Vagina (tissue), 2 donors: ENCODE results near the gene GLB1L2. TPM values are rescaled to one million over a fixed set of nuclear protein-coding genes. Genes with fewer than 3 reads are reported as not detected.

ENCODE experiments used
- DNase-seq, 2 donors: peaks; one replicate each; pipeline ENCODE4 v3.0.0-alpha.2; 2017; ENCODE audit errors: extremely low spot score in 2 of 2
- H3K27ac ChIP-seq: fragments of 200-600 bp; sonication (generic); one replicate; pipeline ENCODE4 v1.5.1; 2019
- H3K27me3 ChIP-seq: fragments of 200-600 bp; sonication (generic); one replicate; pipeline ENCODE4 v1.5.1; 2019
- H3K36me3 ChIP-seq, 2 donors: fragments of 200-600 bp; sonication (generic); one replicate each; pipeline ENCODE4 v1.5.1; 2017 to 2019
- H3K4me1 ChIP-seq: fragments of 200-600 bp; sonication (generic); one replicate; pipeline ENCODE4 v1.5.1; 2019
- H3K4me3 ChIP-seq, 2 donors: fragments of 200-600 bp; sonication (generic); 1 replicate in 1 of 2; 2 replicates in 1 of 2; pipeline ENCODE4 v1.5.1; 2016 to 2019
- H3K9me3 ChIP-seq: fragments of 200-600 bp; sonication (generic); one replicate; pipeline ENCODE4 v1.5.1; 2019
- CTCF ChIP-seq, 3 experiments: fragments of 450-650 bp in 2 of 3; fragments of 200-600 bp in 1 of 3; sonication (generic) in 1 of 3; IDR thresholded peaks; one replicate each; pipeline ENCODE4 v1.5.1; 2017 to 2019; ENCODE audit warnings: antibody characterized with exemption in 3 of 3, mild to moderate bottlenecking in 2 of 3, moderate library complexity in 2 of 3
- POLR2A ChIP-seq, 2 donors: fragments of 450-650 bp; IDR thresholded peaks; one replicate each; pipeline ENCODE4 v1.6.1; 2017; ENCODE audit warnings: antibody characterized with exemption in 2 of 2, mild to moderate bottlenecking in 2 of 2, moderate library complexity in 2 of 2
- POLR2AphosphoS5 ChIP-seq, 2 donors: sonication (generic); formaldehyde crosslinking; IDR thresholded peaks; one replicate each; pipeline ENCODE4 v1.9.0; 2017; ENCODE audit warnings: antibody characterized with exemption in 2 of 2, mild to moderate bottlenecking in 2 of 2, low read depth in 1 of 2; ENCODE audit not compliant: insufficient read depth in 1 of 2
- intact Hi-C: fragments of 100-400 bp; cut with DNase I; formaldehyde crosslinking; loops from one replicate; pipeline ENCODE4 v1.15.1; 2023
- total RNA-seq: library from RNA; depleted of rRNA; stranded (reverse); fragments of >200 nt; gene quantifications from one replicate; pipeline ENCODE4 v1.2.3, GENCODE V29; 2016

Gene GLB1L2
- total RNA-seq, 1 donor from 2014 or later, result 2.0 TPM

DNA sequence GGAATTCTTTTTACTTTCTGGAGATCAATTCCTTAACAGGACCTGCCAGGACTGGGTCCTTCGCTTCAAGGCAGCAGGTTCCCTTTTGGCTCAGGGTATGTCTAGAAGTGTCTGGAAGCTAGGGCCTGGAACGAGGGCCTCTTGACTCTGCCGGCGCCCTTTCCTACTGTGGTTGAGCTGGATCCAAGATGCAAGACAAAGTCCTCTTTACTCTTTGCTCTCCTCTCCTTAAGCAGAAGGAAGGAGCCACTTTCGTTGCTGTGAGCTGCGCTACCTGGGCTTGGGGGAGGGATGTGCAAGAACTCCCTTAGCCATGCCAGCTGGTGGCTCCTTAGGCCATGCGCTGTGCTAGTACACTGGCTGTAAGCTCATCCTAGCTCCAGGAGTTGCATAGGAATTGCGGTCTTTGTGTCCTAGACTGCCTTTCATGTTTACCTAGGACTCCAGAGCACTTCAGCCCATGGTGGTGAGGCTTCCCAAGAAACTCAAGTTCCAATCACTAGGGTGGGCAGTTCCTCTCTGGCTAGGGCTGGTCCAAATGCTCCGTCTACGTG, 18.1 kb downstream of the GLB1L2 start:
- no peaks in the 10 kb centered on the region for H3K9me3 ChIP-seq
- intact Hi-C loops, result no loop called here
- TF ChIP-seq POLR2AphosphoS5 (IDR thresholded peaks at IDR 0.05; ENCODE audit: insufficient read depth in 1 of 2, low read depth in 1 of 2) (no peak), POLR2A (IDR thresholded peaks at IDR 0.05) (no peak), CTCF (IDR thresholded peaks at IDR 0.05) (no peak)

GRCh38 chr11:134350381-134350780, 18.6 kb downstream of the GLB1L2 start:
- intact Hi-C loops, result no loop called here
- DNase-seq, result no peak
- Histone ChIP-seq H3K36me3 (no peaks in the 10 kb centered on the region), H3K4me3 (no peak overlapping the region), H3K27ac (no peak overlapping the region), H3K4me1 (no peaks in the 10 kb centered on the region), H3K9me3 (no peaks in the 10 kb centered on the region), H3K27me3 (no peaks in the 10 kb centered on the region)
- TF ChIP-seq POLR2A (IDR thresholded peaks at IDR 0.05) (no peak), CTCF (IDR thresholded peaks at IDR 0.05) (no peak), POLR2AphosphoS5 (IDR thresholded peaks at IDR 0.05; ENCODE audit: insufficient read depth in 1 of 2, low read depth in 1 of 2) (no peak)

More for the DNA sequence above, 18.1 kb downstream of the GLB1L2 start:
- Histone ChIP-seq H3K4me1 (no peaks in the 10 kb centered on the region), H3K36me3 (no peaks in the 10 kb centered on the region), H3K27me3 (no peaks in the 10 kb centered on the region), H3K4me3 (no peak overlapping the region), H3K27ac (no peak overlapping the region)
- DNase-seq, result no peak

DNA sequence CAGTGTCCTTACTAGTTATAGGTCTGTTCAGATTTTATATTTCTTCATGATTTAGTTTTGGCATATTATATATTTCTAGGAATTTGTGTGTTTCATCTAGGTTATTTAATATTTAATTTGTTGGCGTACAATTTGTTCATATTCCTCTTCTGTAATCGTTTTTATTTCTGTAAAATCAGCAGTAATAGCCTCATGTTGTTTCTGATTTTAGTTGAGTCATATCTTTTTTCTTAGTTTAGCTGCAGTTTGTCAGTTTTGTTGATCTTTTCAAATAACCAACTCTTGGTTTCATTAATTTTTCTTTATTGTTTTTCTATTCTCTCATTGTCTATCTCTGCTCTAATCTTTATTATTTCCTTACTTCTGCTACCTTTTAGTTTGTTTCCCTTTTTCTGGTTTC, 20.3 kb downstream of the GLB1L2 start:
- no peaks in the 10 kb centered on the region for H3K36me3 ChIP-seq
- H3K4me1 ChIP-seq, result no peaks in the 10 kb centered on the region
- intact Hi-C loops, result no loop called here
- H3K27ac ChIP-seq, result no peak overlapping the region
- no peak for DNase-seq
- no peaks in the 10 kb centered on the region for H3K27me3 ChIP-seq
- H3K9me3 ChIP-seq, result no peaks in the 10 kb centered on the region
- TF ChIP-seq POLR2AphosphoS5 (IDR thresholded peaks at IDR 0.05; ENCODE audit: insufficient read depth in 1 of 2, low read depth in 1 of 2) (no peak), POLR2A (IDR thresholded peaks at IDR 0.05) (no peak), CTCF (IDR thresholded peaks at IDR 0.05) (no peak)
- no peak overlapping the region for H3K4me3 ChIP-seq

GRCh38 chr11:134355136-134355535, 23.3 kb downstream of the GLB1L2 start:
- Histone ChIP-seq H3K4me3 (no peak overlapping the region), H3K36me3 (no peaks in the 10 kb centered on the region), H3K27me3 (no peaks in the 10 kb centered on the region), H3K4me1 (no peaks in the 10 kb centered on the region), H3K9me3 (no peaks in the 10 kb centered on the region), H3K27ac (no peak overlapping the region)
- intact Hi-C loops, result no loop called here
- DNase-seq, result no peak
- TF ChIP-seq POLR2AphosphoS5 (IDR thresholded peaks at IDR 0.05; ENCODE audit: insufficient read depth in 1 of 2, low read depth in 1 of 2) (no peak), POLR2A (IDR thresholded peaks at IDR 0.05) (no peak)

GRCh38 chr11:134355656-134356055, 23.9 kb downstream of the GLB1L2 start:
- H3K4me3 ChIP-seq, result no peak overlapping the region
- no peaks in the 10 kb centered on the region for H3K36me3 ChIP-seq
- no peaks in the 10 kb centered on the region for H3K9me3 ChIP-seq
- intact Hi-C loops, result no loop called here
- H3K27me3 ChIP-seq, result no peaks in the 10 kb centered on the region
- H3K4me1 ChIP-seq, result no peaks in the 10 kb centered on the region
- DNase-seq, result no peak
- H3K27ac ChIP-seq, result no peak overlapping the region
- TF ChIP-seq POLR2AphosphoS5 (IDR thresholded peaks at IDR 0.05; ENCODE audit: insufficient read depth in 1 of 2, low read depth in 1 of 2), result no peak
- no peak for TF ChIP-seq CTCF (IDR thresholded peaks at IDR 0.05)
- TF ChIP-seq POLR2A (IDR thresholded peaks at IDR 0.05), result no peak
